Thoracic aorta (tissue), 2 donors: Measurements from ENCODE around the gene GJA3. TPM values are rescaled to one million over a fixed set of nuclear protein-coding genes. Genes with fewer than 3 reads are reported as not detected.

Experiments used
- ATAC-seq: fragments of 150-250 bp; one replicate; pipeline ENCODE4 v1.8.0; 2017; ENCODE audit warnings: low read depth; ENCODE audit not compliant: insufficient number of reproducible peaks, low FRiP score
- DNase-seq: peaks from one replicate; pipeline ENCODE4 v3.0.0-alpha.2; 2020; ENCODE audit warnings: low spot score
- H3K27ac ChIP-seq, 2 donors: fragments of 200-600 bp; sonication (generic); 1 replicate in 1 of 2; 2 replicates in 1 of 2; pipeline ENCODE4 v1.5.1; 2016; ENCODE audit warnings: mild to moderate bottlenecking in 2 of 2, moderate library complexity in 2 of 2
- H3K27me3 ChIP-seq: fragments of 200-600 bp; sonication (generic); replicated peaks from 2 replicates; pipeline ENCODE4 v1.6.0; 2016; ENCODE audit warnings: mild to moderate bottlenecking; ENCODE audit not compliant: insufficient read depth
- H3K36me3 ChIP-seq: fragments of 200-600 bp; sonication (generic); one replicate; pipeline ENCODE4 v1.5.1; 2016
- H3K4me1 ChIP-seq, 2 donors: fragments of 200-600 bp; sonication (generic); 1 replicate in 1 of 2; 2 replicates in 1 of 2; pipeline versions ENCODE4 v1.5.1 to v1.6.0; 2016; ENCODE audit warnings: low read depth in 2 of 2, mild to moderate bottlenecking in 1 of 2; ENCODE audit not compliant: control insufficient read depth in 1 of 2
- H3K4me3 ChIP-seq: fragments of 200-600 bp; sonication (generic); 2 replicates; pipeline ENCODE4 v1.5.1; 2016; ENCODE audit warnings: mild to moderate bottlenecking
- H3K9me3 ChIP-seq: fragments of 200-600 bp; sonication (generic); 2 replicates; pipeline ENCODE4 v1.5.1; 2016
- CTCF ChIP-seq: fragments of 200-600 bp; sonication (generic); IDR thresholded peaks from one replicate; pipeline ENCODE4 v1.5.1; 2019; ENCODE audit warnings: antibody characterized with exemption
- total RNA-seq, 2 donors: library from RNA; depleted of rRNA; stranded (reverse); fragments of >200 nt; gene quantifications; one replicate each; pipeline versions ENCODE4 v1.1.0 to v1.2.3, GENCODE V29; 2016

GJA3 gene
- total RNA-seq, 2 donors from 2014 or later: under 0.01 TPM; not detected in 1

- no peaks in the 10 kb centered on the region for H3K27me3 ChIP-seq
- H3K36me3 ChIP-seq: no peaks in the 10 kb centered on the region
- no peaks in the 10 kb centered on the region for H3K9me3 ChIP-seq
- no peak overlapping the region for H3K27ac ChIP-seq
- no peak overlapping the region for H3K4me3 ChIP-seq
- no peak for DNase-seq
- H3K4me1 ChIP-seq: peaks cover 0 to 15% of the 10 kb centered on the region in 2 donors
- ATAC-seq: no peak
- TF ChIP-seq CTCF: no peak
These were observed 44.6 kb downstream of the GJA3 start for GRCh38 chr13:20116213-20116612.

DNA sequence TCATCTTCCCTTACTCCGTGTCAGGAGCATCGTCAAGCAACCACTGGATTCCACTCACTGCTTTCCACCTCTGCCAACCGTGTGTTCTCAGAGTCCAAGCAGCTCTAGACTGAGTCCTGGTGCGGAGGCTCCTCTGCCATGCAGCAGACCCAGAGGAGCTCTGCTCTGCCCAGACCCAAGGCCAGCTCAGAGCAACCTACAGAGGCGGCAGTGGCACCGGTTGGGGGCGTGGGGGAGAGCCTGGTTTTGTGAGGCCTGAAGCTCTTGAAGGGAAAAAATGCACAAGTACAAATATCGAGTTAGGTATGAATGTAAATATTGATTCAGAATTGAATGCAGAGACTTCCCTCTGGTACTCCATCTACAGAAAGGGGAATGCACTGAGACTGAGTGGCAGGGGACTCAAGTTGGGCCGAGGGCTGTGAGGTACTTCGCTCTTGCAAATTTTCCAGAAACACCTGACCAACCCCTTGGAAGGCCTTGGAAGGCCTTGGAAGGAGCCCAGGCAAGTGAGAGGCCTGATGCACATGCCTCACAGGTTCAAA lies 46.7 kb downstream of the GJA3 start:
- no peak for ATAC-seq
- H3K4me1 ChIP-seq: peaks cover 0 to 6% of the 10 kb centered on the region in 2 donors
- no peak overlapping the region for H3K4me3 ChIP-seq
- H3K27me3 ChIP-seq: no peaks in the 10 kb centered on the region
- H3K36me3 ChIP-seq: no peaks in the 10 kb centered on the region
- no peak overlapping the region for H3K27ac ChIP-seq
- DNase-seq: no peak
- TF ChIP-seq CTCF: no peak
- no peaks in the 10 kb centered on the region for H3K9me3 ChIP-seq

GRCh38 chr13:20109037-20109436 lies 51.8 kb downstream of the GJA3 start:
- H3K9me3 ChIP-seq: no peaks in the 10 kb centered on the region
- H3K4me1 ChIP-seq: peaks cover 0 to 10% of the 10 kb centered on the region in 2 donors
- ATAC-seq: no peak
- TF ChIP-seq CTCF: no peak
- no peaks in the 10 kb centered on the region for H3K36me3 ChIP-seq
- no peaks in the 10 kb centered on the region for H3K27me3 ChIP-seq
- no peak overlapping the region for H3K4me3 ChIP-seq
- no peak overlapping the region for H3K27ac ChIP-seq
- DNase-seq: no peak

- Histone ChIP-seq H3K27ac (no peak overlapping the region), H3K27me3 (no peaks in the 10 kb centered on the region), H3K36me3 (no peaks in the 10 kb centered on the region), H3K4me3 (no peak overlapping the region), H3K4me1 (peaks cover 0 to 10% of the 10 kb centered on the region in 2 donors), H3K9me3 (no peaks in the 10 kb centered on the region)
- no peak for TF ChIP-seq CTCF
- DNase-seq (no peak), ATAC-seq (no peak)
These were observed 54.1 kb downstream of the GJA3 start for GRCh38 chr13:20106742-20107141.

GRCh38 chr13:20105161-20105689 lies 55.6 kb downstream of the GJA3 start:
- H3K4me1 ChIP-seq: peaks cover 0 to 10% of the 10 kb centered on the region in 2 donors
- no peak for DNase-seq
- no peak overlapping the region for H3K27ac ChIP-seq
- no peaks in the 10 kb centered on the region for H3K36me3 ChIP-seq
- TF ChIP-seq CTCF: no peak
- H3K4me3 ChIP-seq: no peak overlapping the region
- H3K9me3 ChIP-seq: no peaks in the 10 kb centered on the region
- H3K27me3 ChIP-seq: no peaks in the 10 kb centered on the region
- no peak for ATAC-seq
